NCI-H1417 (cell line): Measurements from ENCODE around the gene CLCN1.

Experiments used
- DNase-seq, 3 experiments: peaks; one replicate each; lab custom pipeline; 2025; lab: John Stamatoyannopoulos, UW

CLCN1 gene

GRCh38 chr7:143396625-143397556 is 81.0 kb downstream of the CLCN1 start:
- no peak for DNase-seq

- no peak for DNase-seq
Observed at GRCh38 chr7:143397710-143398530, 82.0 kb downstream of the CLCN1 start.

- no peak for DNase-seq
Observed at GRCh38 chr7:143398616-143399015, 82.7 kb downstream of the CLCN1 start.

GRCh38 chr7:143399151-143399550 is 83.2 kb downstream of the CLCN1 start:
- DNase-seq = no peak

- DNase-seq = no peak
Observed at GRCh38 chr7:143399642-143400041, 83.7 kb downstream of the CLCN1 start.

- DNase-seq = no peak
Observed at GRCh38 chr7:143401265-143401664, 85.4 kb downstream of the CLCN1 start.
